Activated naive CD8-positive, alpha-beta T cell treated with anti-CD3 and anti-CD28 coated beads, Interleukin-2, amount 50 U/mL, for 24 hours (primary cell): Measurements from ENCODE around the gene SMARCA1.

Source experiments
- ATAC-seq: fragments of 150-1000 bp; cut with Tn5 transposase; one replicate; pipeline ENCODE4 v1.10.0; 2021
- DNase-seq: peaks from one replicate; pipeline ENCODE4 v3.0.0; 2021
- H3K27ac Mint-ChIP-seq: one replicate; pipeline ENCODE4 v1.8.0; 2021; ENCODE audit warnings: mild to moderate bottlenecking, mixed read lengths
- H3K27me3 Mint-ChIP-seq: one replicate; pipeline ENCODE4 v1.8.0; 2021; ENCODE audit warnings: mixed read lengths
- H3K36me3 Mint-ChIP-seq: one replicate; pipeline ENCODE4 v1.8.0; 2021; ENCODE audit warnings: low read depth, mixed read lengths
- H3K4me1 Mint-ChIP-seq: one replicate; pipeline ENCODE4 v1.8.0; 2021; ENCODE audit warnings: mixed read lengths
- H3K4me3 Mint-ChIP-seq: one replicate; pipeline ENCODE4 v1.8.0; 2021; ENCODE audit warnings: mild to moderate bottlenecking, moderate library complexity, mixed read lengths
- H3K9me3 Mint-ChIP-seq: one replicate; pipeline ENCODE4 v1.8.0; 2021; ENCODE audit warnings: mixed read lengths

The SMARCA1 gene

GRCh38 chrX:129544780-129545179 is 21.5 kb upstream of the SMARCA1 start:
- H3K9me3 Mint-ChIP-seq, result no peaks in the 10 kb centered on the region
- H3K36me3 Mint-ChIP-seq, result peaks cover 4% of the 10 kb centered on the region
- peaks cover 7% of the 10 kb centered on the region for H3K4me1 Mint-ChIP-seq
- DNase-seq (no peak), ATAC-seq (no peak)
- H3K27me3 Mint-ChIP-seq, result no peaks in the 10 kb centered on the region
- no peak overlapping the region for H3K27ac Mint-ChIP-seq
- H3K4me3 Mint-ChIP-seq, result no peak overlapping the region

DNA sequence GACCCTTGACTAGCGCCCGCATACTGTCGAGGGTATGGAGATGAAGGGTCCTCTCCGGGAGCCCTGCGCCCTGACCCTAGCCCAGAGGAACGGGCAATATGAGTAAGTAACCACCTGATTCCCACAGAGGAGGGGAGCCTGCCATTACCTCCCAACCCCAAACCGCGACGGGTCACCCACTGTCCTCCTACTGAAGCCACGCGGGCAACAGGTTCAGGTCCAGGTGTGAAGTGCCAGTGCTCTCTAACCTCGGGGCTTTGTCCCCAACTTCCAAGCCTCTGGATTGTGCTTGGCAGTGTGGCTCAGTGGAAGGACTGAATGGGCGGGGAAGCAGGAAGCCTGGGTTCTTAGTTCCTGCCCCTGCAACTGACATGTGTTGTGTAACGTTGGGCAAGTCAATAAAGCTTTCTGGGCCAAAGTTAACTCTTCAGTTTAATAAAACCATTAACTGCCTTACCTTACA is 17.5 kb upstream of the SMARCA1 start:
- peaks cover 10% of the 10 kb centered on the region for H3K4me1 Mint-ChIP-seq
- H3K27me3 Mint-ChIP-seq, result peaks cover 2% of the 10 kb centered on the region
- ATAC-seq (peak; percentile 54), DNase-seq (no peak)
- H3K9me3 Mint-ChIP-seq, result no peaks in the 10 kb centered on the region
- H3K27ac Mint-ChIP-seq, result no peak overlapping the region
- peak overlapping the region; percentile 43 for H3K4me3 Mint-ChIP-seq
- H3K36me3 Mint-ChIP-seq, result no peaks in the 10 kb centered on the region

DNA sequence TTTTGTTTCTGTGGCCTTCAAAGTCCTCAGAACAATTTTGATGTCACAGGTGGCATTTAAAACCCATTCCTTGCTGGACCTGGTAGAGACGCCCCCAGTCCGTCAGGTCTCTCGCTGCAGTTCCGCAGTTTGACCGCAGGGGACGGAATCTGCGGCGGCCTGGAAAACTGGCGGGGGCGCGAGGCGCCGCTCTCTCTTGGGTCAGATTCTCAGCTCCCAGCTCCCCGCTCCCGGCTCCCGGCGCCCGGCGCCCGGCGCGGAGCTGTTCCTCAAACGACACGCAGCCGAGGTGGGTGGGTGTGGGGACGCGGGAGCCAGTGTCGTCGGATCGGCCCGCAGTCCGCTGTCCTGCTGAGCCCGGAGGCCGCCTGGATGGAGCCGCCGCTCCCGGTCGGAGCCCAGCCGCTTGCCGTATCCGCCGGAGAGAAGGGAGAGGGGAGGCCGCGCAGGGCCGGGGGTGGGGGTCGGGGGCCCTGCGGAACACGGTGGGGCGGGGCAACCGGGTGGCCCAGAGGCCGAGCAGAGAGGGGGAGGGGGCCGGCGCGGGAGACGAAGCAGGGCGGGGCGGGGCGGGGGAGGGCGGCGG is 16.9 kb upstream of the SMARCA1 start, which contains the start of gene OCRL:
TSS of gene OCRL (plus strand) at position 192 of the 586 bp plus-strand sequence. CDS start at position 373, 181 bp downstream.
- Mint-ChIP-seq H3K27ac (peak within 1 kb of the TSS; percentile 55), H3K4me1 (peaks cover 5% of the 10 kb centered on the region), H3K36me3 (no peaks in the 10 kb centered on the region), H3K27me3 (peaks cover 2% of the 10 kb centered on the region), H3K9me3 (no peaks in the 10 kb centered on the region), H3K4me3 (peak within 1 kb of the TSS; percentile 71)
- DNase-seq, result peak; percentile 60
- peak; percentile 71 for ATAC-seq

- Mint-ChIP-seq H3K4me1 (peaks cover 3% of the 10 kb centered on the region), H3K36me3 (no peaks in the 10 kb centered on the region), H3K4me3 (no peak overlapping the region), H3K27ac (no peak overlapping the region), H3K9me3 (no peaks in the 10 kb centered on the region), H3K27me3 (peaks cover 2% of the 10 kb centered on the region)
- ATAC-seq (no peak), DNase-seq (no peak)
Measured at GRCh38 chrX:129534816-129535578, 11.7 kb upstream of the SMARCA1 start.

- H3K27ac Mint-ChIP-seq, result no peak overlapping the region
- H3K4me3 Mint-ChIP-seq, result no peak overlapping the region
- no peaks in the 10 kb centered on the region for H3K9me3 Mint-ChIP-seq
- ATAC-seq (no peak), DNase-seq (no peak)
- no peaks in the 10 kb centered on the region for H3K36me3 Mint-ChIP-seq
- H3K27me3 Mint-ChIP-seq, result no peaks in the 10 kb centered on the region
- H3K4me1 Mint-ChIP-seq, result no peaks in the 10 kb centered on the region
Measured at GRCh38 chrX:129531132-129531531, 7.8 kb upstream of the SMARCA1 start.

DNA sequence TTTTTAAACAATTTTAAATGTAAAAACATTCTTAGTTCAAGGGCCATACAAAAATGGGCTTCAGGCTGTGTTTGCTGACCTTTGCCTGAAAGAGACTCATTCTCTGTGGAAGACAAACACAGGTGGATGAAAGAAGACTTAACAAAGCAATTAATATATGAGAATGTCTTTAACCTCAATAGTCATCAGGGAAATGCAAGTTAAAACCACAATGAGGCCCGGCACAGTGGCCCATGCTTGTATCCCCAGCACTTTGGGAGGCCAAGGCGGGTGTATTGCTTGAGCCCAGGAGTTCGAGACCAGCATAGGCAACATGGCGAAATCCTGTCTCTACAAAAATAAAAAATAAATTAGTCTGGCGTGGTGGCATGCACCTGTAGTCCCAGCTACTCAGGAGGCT is 7.1 kb upstream of the SMARCA1 start:
- DNase-seq, result no peak
- no peak for ATAC-seq
- H3K9me3 Mint-ChIP-seq, result no peaks in the 10 kb centered on the region
- no peaks in the 10 kb centered on the region for H3K4me1 Mint-ChIP-seq
- H3K27me3 Mint-ChIP-seq, result no peaks in the 10 kb centered on the region
- H3K27ac Mint-ChIP-seq, result no peak overlapping the region
- no peak overlapping the region for H3K4me3 Mint-ChIP-seq
- no peaks in the 10 kb centered on the region for H3K36me3 Mint-ChIP-seq

- ATAC-seq, result no peak
- no peak for DNase-seq
- Mint-ChIP-seq H3K27me3 (no peaks in the 10 kb centered on the region), H3K27ac (no peak overlapping the region), H3K36me3 (no peaks in the 10 kb centered on the region), H3K4me3 (no peak overlapping the region), H3K4me1 (no peaks in the 10 kb centered on the region), H3K9me3 (no peaks in the 10 kb centered on the region)
Measured at GRCh38 chrX:129529685-129530281, 6.5 kb upstream of the SMARCA1 start.

DNA sequence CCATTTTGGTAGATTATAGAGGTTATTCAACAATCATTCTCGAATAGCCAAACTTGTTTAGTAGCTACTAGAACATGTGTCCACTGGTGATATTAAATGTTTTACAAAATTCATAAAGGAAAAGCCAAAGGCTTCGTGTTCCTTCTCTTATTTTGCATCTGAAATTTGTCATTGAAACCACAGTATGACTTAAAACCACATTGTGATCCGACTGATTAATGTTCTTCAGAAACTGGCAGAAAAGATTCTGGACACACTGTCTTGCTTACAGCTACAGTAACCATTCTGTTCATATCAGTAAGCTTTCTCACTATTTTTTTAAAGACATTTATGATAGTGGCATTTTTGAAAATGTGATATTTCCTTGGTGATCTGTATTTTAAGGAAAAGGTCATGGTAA is 2.6 kb upstream of the SMARCA1 start:
- Mint-ChIP-seq H3K4me1 (peaks cover 8% of the 10 kb centered on the region), H3K36me3 (no peaks in the 10 kb centered on the region), H3K4me3 (no peak overlapping the region), H3K27ac (no peak overlapping the region), H3K27me3 (peaks cover 9% of the 10 kb centered on the region), H3K9me3 (no peaks in the 10 kb centered on the region)
- ATAC-seq (no peak), DNase-seq (no peak)

GRCh38 chrX:129525162-129525561 is 1.9 kb upstream of the SMARCA1 start:
- no peaks in the 10 kb centered on the region for H3K36me3 Mint-ChIP-seq
- peaks cover 8% of the 10 kb centered on the region for H3K4me1 Mint-ChIP-seq
- no peak overlapping the region for H3K27ac Mint-ChIP-seq
- no peak for ATAC-seq
- H3K27me3 Mint-ChIP-seq, result peaks cover 9% of the 10 kb centered on the region
- no peak for DNase-seq
- no peak overlapping the region for H3K4me3 Mint-ChIP-seq
- H3K9me3 Mint-ChIP-seq, result no peaks in the 10 kb centered on the region

- H3K36me3 Mint-ChIP-seq, result no peaks in the 10 kb centered on the region
- H3K27ac Mint-ChIP-seq, result no peak overlapping the region
- peaks cover 8% of the 10 kb centered on the region for H3K4me1 Mint-ChIP-seq
- peaks cover 11% of the 10 kb centered on the region for H3K27me3 Mint-ChIP-seq
- H3K4me3 Mint-ChIP-seq, result peak overlapping the region; percentile 72
- no peak for ATAC-seq
- no peaks in the 10 kb centered on the region for H3K9me3 Mint-ChIP-seq
- DNase-seq, result no peak
Measured at GRCh38 chrX:129524250-129524850, 1.1 kb upstream of the SMARCA1 start.

DNA sequence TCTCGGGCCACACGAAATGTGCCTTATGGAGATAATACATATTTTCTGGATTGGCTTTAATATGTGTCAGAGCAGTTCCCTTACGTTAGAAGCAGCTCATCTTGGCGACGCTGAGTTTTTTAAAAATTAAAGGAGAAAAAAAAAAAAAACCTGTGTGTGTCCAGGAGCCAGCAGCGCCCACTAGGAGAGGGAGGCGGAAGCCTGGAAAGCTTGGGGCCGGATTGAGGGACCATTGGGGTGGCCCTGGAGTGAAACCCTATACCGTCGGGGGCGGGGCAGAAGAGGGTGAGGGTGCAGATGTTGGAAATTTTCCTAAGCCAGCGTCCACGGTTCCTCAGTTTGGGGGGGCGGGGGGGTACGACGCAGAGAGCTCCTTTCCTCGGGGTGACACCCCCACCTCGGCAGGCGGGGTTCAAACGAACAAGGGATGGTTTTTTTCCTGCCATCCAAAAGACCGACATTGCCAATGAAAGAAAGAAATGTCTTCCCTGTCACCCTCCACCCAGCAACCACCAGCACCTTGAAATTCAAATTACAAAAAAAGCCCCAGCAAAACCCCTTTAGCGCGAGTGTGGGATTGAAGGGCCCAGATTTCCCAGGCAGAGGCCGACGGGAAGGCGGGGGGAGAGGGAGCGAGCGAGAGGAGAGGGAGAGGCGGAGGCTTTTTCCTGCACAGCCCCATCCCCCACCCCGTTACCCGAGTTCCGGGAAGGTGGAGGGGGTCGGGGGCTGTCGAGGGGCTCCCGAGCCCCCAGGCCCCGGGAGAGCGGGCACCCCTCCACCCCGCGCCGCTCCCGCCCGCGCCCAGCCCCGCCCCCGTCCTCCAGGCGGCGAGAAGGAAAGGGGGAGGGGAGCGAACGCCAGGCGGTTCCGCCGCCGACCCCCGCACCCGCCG is 859 bp downstream of the SMARCA1 start:
- peaks cover 11% of the 10 kb centered on the region for H3K27me3 Mint-ChIP-seq
- DNase-seq (no peak), ATAC-seq (peak; percentile 10)
- H3K36me3 Mint-ChIP-seq, result no peaks in the 10 kb centered on the region
- peaks cover 8% of the 10 kb centered on the region for H3K4me1 Mint-ChIP-seq
- H3K4me3 Mint-ChIP-seq, result peak overlapping the region; percentile 76
- no peaks in the 10 kb centered on the region for H3K9me3 Mint-ChIP-seq
- no peak overlapping the region for H3K27ac Mint-ChIP-seq

- H3K9me3 Mint-ChIP-seq, result no peaks in the 10 kb centered on the region
- DNase-seq, result no peak
- no peak for ATAC-seq
- H3K4me1 Mint-ChIP-seq, result peaks cover 8% of the 10 kb centered on the region
- H3K36me3 Mint-ChIP-seq, result no peaks in the 10 kb centered on the region
- H3K27ac Mint-ChIP-seq, result no peak overlapping the region
- H3K4me3 Mint-ChIP-seq, result no peak overlapping the region
- peaks cover 12% of the 10 kb centered on the region for H3K27me3 Mint-ChIP-seq
Measured at GRCh38 chrX:129520151-129520550, 3.1 kb downstream of the SMARCA1 start.

GRCh38 chrX:129516402-129516801 is 6.9 kb downstream of the SMARCA1 start:
- Mint-ChIP-seq H3K36me3 (no peaks in the 10 kb centered on the region), H3K27me3 (peaks cover 7% of the 10 kb centered on the region), H3K4me3 (no peak overlapping the region), H3K4me1 (no peaks in the 10 kb centered on the region), H3K9me3 (no peaks in the 10 kb centered on the region), H3K27ac (no peak overlapping the region)
- DNase-seq, result no peak
- no peak for ATAC-seq

- Mint-ChIP-seq H3K36me3 (no peaks in the 10 kb centered on the region), H3K4me3 (no peak overlapping the region), H3K27me3 (peaks cover 5% of the 10 kb centered on the region), H3K9me3 (no peaks in the 10 kb centered on the region), H3K27ac (no peak overlapping the region), H3K4me1 (peaks cover 1% of the 10 kb centered on the region)
- ATAC-seq (no peak), DNase-seq (no peak)
Measured at GRCh38 chrX:129512409-129512808, 10.9 kb downstream of the SMARCA1 start.
